Ovary (tissue), 3 donors: Measurements from ENCODE around the gene GNAL.

Experiments used
- POLR2A ChIP-seq: fragments of 450-650 bp; IDR thresholded peaks from one replicate; pipeline ENCODE4 v1.6.1; 2017; ENCODE audit warnings: antibody characterized with exemption, mild to moderate bottlenecking, moderate library complexity
- TF ChIP-seq, protein P1 (sequence below), 3 donors: fragments of 450-650 bp in 2 of 3; fragments of 200-600 bp in 1 of 3; IDR thresholded peaks; one replicate each; pipeline versions ENCODE4 v1.5.1 to v1.8.0; 2016 to 2022; ENCODE audit warnings: antibody characterized with exemption in 3 of 3, mild to moderate bottlenecking in 1 of 3
- donor health status: DM: no; HTN: no; CAD: no.

GRCh38 chr18:11811009-11811408 lies 121.9 kb downstream of the GNAL start:
- TF ChIP-seq, protein P1, sequence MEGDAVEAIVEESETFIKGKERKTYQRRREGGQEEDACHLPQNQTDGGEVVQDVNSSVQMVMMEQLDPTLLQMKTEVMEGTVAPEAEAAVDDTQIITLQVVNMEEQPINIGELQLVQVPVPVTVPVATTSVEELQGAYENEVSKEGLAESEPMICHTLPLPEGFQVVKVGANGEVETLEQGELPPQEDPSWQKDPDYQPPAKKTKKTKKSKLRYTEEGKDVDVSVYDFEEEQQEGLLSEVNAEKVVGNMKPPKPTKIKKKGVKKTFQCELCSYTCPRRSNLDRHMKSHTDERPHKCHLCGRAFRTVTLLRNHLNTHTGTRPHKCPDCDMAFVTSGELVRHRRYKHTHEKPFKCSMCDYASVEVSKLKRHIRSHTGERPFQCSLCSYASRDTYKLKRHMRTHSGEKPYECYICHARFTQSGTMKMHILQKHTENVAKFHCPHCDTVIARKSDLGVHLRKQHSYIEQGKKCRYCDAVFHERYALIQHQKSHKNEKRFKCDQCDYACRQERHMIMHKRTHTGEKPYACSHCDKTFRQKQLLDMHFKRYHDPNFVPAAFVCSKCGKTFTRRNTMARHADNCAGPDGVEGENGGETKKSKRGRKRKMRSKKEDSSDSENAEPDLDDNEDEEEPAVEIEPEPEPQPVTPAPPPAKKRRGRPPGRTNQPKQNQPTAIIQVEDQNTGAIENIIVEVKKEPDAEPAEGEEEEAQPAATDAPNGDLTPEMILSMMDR (IDR thresholded peaks at IDR 0.05): no peak
- TF ChIP-seq POLR2A: no peak
